RKO (cell line): Measurements from ENCODE around the gene SMYD1.
A peak's percentile ranks its signal among the peaks of the same experiment; 100 is the strongest.
"Not testable (repeated sequence)": the region's sequence is repeated elsewhere in the genome, so short reads cannot be mapped to it uniquely, and the experiment has no call there.

Source experiments
- DNase-seq: peaks from one replicate; pipeline ENCODE4 v3.0.0-alpha.2; 2016; ENCODE audit warnings: low spot score

Gene SMYD1

DNA sequence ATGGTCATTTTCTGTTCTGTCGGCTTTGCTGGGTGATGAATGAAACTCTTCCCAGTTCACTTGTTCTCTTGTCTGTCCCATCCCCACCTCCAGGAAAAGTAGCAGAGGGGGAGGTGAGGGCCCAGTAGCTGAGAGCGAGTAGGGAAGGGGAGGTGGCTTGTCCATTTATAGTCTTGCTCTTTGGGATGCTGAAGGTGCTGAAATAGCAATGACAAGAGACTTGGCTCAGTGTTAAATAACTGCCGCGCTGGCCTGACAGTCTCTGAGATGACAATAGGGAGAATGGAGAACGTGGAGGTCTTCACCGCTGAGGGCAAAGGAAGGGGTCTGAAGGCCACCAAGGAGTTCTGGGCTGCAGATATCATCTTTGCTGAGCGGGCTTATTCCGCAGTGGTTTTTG, at the start of gene SMYD1:
Gene SMYD1, plus strand, starts transcription at position 228 of the 400 bp plus-strand sequence. Its CDS starts 40 bp downstream, at position 268.
- DNase-seq = no peak

DNA sequence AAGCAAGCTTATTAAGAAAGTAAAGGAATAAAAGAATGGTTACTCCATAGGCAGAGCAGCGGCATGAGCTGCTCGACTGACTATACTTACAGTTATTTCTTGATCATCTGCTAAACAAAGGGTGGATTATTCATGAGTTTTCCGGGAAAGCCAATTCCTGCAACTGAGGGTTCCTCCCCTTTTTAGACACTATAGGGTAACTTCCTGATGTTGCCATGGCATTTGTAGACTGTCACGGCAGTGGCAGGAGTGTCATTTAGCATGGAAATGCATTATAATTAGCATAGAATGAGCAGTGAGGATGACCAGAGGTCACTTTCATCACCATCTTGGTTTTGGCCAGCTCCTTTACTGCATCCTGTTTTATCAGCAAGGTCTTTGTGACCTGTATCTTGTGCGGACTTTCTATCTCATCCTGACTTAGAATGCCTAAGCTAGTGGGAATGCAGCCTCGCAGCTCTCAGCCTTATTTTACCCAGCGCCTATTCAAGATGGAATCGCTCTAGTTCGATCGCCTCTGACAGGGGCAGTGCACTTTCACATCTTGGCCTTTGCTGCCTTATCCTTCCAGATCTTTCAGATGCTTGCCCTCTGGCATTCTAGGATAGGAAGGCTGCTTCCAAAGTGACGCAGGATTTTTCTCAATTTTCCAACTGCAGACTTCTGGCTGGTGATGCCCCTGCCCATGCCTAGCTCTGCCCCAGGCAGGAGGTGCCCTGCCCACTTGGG, 49.4 kb upstream of the SMYD1 start:
- not testable (repeated sequence) for DNase-seq

DNA sequence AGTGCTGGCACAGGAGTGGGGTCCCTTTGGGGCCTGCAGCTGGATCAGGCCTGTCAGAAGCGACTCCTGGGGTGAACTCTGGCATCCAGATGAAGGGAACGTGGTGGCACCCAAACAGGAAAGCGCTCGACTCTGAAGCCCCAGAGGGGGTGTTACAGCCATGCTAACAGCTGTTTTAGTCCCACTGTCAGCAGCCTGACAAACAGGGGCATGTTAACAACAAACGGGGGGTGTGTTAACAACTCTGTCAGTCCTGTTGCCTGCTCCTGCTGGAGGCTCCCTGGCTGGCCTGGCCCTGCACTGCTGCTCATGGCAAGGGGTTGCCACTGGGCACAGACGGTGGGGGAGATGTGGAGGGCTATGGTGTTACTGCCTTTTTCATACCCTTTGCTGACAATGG, 48.7 kb upstream of the SMYD1 start:
- no peak for DNase-seq

DNA sequence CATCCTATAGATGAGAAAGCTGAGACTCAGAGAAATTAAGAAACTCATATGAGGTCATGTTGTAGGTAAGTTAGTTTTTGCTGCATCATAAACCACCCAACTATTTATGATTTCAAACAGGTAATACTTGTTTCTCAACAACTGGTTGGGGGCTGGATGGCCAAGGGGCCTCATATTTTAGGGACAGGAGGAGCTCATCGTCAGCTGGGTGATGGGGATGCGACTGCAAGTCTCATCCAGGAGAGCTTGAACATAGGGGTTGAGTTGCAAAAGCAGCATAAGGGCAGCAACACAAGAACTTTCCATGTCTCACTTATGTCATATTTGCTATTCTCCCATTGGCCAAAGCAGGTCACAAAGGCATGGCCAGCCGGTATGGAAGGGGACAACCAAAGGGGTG, 47.6 kb upstream of the SMYD1 start:
- no peak for DNase-seq

DNA sequence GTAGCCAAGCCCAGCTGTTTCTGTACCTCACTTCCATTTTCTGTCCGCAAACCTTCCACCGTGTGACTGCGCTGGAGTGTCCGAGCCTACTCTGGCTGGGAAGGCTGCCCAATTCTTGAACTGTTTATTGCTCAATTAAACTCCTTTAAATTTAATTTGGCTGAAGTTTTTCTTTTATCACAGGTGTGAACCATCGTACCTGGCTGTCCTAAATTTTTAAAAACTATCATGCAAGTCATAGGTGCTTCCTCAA, 45.0 kb upstream of the SMYD1 start:
- DNase-seq = no peak

DNA sequence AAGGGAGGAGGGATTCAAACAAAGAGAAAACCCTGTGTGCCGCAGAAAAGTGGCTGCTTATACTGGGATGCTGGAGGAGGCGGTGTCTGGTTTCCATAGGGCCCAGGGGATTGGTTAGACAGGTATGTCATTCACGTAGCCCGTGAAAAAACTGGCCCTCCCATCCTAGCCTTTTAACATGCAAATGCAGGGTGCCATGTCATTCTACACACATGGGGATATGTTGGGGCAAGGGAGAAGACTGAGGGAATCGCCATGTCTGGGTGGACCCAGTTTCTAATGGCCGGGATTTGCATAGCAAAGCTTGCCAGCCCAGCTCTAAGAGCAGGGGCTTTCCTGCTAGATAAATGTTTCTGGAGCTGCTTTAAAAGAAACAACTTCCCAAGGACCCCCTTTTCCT, 43.1 kb upstream of the SMYD1 start:
- no peak for DNase-seq

DNA sequence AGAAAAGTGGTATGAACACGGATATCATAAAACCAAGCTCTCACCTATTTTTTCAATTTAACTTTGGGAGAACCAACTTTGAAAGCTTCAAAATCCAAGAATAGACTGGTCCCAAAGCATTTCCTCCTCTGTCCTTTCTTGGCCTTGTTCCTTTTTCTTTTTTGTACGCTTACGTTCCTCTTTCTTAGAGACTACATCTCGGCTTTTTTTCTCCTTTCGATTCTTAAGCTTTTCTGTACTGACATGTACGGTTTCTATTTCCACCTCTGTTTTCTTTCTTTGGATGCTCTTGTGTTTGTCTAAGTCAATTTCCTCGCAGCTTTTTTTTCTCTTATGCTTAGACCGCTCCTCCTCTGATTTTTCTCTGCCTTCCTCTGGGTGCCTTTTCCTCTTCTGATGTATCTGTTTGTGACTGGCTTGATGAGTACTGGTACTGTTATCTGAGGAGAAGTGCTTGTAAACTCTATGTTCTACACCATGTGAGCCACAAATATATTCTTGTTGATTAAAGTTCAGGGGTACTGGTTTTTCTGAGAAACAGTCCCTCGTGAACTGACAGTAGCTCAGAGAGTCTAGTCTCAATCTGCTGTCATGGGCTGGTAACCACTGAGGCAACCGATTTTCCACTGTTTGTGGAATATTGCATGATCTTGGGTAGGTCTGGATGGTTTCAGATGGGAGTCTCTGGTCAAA, 39.8 kb upstream of the SMYD1 start:
- no peak for DNase-seq

DNA sequence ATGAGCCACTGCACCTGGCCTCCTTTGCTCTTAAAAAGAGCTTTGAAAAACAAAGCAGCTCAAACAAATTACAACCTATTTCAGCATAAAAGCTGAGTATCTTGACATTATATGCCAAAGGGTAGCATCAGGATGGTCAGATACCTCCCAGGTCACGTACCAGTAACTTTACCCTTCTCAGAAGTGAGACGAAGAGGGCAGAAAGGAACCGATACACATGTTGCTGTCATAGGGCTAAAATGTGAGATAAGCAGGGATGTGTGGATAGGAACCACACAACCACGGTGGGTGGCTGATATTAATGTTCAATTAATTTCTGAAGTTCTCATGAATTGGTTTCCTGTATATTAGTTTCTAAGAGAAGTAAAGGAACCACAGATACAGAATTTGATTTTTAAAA, 38.7 kb upstream of the SMYD1 start:
- no peak for DNase-seq

DNA sequence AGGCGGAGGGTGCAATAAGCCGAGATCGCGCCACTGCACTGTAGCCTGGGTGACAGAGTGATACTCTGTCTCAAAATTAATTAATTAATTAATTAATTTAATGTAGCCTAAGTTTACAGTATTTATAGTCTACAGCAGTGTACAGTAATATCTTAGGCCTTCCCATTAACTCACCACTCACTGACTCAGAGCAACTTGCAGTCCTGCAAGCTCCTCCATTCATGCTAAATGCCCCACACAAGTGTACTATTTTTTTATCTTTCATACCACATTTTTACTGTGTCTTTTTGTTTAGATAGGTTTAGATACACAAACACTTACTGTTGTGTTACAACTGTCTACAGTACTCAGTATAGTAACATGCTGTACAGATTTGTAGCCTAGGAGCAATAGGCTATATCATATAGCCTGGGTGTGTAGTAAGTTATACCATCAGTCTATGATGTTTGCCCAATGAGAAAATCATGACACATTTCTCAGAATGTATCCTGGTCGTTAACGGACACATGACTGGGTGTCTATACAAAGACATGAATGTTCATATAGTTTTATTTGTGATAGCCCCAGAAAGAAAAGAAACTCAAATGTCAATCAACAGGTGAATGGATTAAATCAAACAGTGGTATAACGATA, 35.4 kb upstream of the SMYD1 start:
- DNase-seq = no peak

DNA sequence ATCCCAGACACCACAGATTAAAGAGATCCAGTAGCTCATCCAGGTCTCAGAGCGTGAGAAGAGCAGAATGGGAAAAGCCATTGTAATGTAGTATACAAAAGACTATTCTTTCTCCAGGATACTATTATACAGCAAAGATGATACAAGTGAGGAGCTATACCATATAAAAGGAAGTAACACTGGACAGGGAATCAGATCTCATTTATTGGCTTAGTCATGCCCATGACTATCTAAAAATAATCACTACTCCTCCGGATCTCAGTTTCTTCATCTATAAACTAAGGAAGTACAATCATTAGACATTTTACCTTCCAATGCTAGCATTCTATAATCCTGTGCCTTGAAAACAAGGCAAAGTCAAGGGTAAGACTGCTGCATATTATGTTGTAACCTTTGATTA, 31.4 kb upstream of the SMYD1 start:
- DNase-seq = no peak

DNA sequence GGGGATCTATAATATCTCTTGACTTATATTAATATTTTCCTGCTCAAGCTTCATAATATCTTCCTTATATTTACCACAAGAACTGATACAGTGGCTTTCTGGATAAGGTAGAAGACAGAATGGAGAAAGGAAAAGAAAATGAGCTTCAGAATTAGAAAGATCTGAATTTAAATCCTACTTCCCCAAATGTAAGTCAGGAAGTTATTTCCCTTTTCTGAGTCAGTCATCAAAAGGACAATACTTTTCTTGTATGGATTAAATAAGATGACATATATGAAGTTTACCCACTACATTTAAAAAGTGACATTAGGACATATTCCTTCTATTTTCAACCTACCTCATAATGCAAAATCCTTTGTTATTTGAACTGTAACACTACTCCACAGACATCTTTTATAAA, 31.0 kb upstream of the SMYD1 start:
- no peak for DNase-seq

DNA sequence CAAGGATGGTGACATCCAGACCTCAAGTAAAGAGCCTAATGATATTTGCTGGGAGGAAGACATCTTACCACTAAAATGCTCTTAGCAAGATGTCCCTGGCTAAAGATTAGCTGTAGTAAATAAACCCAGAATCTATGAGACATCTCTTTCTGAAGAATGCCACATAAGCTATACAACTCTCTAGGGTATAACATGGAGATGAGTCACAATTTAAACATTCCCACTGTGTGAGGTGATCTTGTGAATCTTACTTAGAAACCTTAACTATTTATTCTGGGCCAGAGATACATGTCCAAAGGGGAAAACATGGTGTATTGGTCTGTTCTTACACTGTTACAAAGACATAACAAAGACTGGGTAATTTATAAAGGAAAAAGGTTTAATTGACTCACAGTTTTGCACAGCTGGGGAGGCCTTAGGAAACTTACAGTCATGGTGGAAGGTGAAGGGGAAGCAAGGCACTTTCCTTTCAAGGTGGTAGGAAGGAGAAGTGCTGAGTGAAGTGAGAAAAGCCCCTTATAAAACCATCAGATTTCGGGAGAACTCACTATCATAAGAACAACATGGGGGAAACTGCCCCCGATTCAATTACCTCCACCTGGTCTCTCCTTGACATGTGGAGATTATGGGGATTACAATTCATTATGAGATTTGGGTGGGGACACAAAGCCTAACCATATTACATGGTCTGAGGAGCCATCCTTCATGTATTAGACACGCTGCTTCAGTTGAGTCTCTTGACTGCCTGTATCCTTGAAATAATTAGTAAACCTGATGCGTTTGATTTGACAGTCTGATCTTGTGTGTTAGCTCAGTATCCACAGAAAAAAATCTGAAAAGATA, 29.1 kb upstream of the SMYD1 start:
- peak; percentile 73 for DNase-seq

DNA sequence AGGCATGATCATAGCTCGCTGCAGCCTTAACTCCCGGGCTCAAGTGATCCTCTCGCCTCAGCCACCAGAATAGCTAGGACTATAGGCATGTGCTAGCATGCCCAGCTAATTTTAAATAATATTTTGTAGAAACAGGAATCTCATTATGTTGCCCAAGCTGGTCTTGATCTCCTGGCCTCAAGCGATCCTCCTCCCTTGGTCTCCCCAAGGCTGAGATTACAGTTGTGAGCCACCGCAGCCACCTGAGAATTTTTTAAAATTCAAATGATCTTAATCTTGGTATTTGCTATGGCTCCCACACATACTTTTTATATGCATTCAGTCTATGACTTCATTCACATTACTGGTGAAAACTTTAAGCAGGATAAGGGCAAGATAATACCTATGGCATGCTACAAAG, 25.1 kb upstream of the SMYD1 start:
- DNase-seq = no peak

DNA sequence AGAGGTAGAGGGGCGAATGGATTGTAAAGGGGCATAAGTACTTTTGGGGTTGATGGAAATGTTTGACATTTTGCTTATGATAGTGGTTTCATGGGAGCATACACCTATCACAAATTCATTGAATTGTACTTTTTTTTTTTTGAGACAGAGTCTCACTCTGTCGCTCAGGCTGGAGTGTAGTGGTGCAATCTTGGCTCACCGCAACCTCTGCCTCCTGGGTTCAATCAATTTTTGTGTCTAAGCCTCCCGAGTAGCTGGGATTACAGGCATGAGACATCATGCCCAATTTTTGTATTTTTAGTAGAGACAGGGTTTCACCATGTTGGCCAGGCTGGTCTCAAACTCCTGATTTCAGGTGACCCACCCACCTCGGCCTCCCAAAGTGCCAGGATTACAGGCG, 22.1 kb upstream of the SMYD1 start:
- not testable (repeated sequence) for DNase-seq

DNA sequence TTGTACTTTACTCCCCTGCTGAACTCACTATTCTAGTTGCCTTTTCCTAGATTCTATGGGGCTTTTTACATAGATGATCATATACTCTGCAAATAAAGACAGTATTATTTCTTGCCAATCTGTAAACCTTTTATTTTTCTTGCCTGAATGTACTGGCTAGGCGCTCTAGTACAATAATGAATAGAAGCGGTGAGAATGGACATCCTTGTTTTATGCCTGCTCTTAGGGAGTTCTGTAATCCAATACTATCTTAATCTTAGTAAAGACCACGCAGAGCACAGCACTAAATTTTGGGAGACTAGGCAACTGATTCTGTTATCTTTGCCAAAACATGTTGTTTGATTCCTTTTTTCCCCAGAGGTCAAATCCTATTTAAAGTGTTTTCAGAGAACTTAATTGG, 19.1 kb upstream of the SMYD1 start:
- DNase-seq = no peak

DNA sequence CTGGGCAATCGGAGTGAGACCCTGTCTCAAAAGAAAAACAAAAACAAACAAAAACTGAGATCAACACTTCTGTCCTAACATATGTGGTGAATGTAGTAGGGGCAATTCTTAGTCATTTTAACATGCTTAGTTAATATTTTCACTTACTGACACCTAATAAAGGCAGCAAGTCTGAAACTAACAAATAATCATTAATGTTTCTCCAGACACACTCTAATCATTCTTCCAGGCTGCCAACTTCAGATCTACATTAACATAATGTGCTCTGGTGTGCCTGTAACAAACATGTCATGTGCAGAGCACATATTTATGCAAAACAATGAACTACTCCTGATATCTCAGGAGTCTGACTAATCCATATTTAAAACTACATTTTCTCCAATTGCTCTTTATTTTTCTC, 18.0 kb upstream of the SMYD1 start:
- DNase-seq = no peak

DNA sequence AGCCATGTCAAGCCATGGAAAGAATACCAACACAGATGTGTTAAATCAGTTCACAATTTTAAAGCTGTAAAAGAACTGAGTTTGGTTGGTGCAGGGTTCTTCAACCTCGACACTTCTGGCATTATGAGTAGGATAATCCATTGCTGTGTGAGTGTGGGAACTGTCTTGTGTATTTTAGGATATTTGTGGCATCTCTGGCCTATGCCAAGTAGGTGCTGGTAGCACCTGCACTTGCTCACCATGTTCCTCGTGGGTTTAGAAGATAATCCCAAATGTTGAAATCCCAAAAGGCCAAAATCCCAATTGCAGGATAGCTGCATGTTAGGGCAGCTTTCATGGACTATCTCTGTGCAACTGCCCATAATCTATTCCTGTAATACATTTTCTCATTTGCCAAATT, 15.8 kb upstream of the SMYD1 start:
- DNase-seq = no peak

DNA sequence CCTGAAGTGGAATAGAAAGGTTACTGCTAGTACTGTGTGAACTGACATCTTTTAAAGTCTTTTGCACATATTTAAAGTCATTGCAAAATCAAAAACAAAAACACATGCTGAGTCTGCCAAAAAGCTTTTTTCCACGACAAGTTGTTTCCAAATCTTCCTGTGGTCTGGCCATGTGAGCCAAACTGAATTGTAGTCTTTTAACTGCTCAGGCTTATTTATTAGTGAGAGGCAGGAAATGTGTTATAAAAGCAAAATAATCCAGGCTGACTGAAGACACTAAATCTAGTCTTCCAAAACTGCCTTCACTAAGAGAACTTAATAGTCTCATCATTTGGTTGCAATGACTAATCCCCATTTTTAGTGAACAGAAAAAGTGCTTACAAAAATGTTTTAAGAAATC, 14.3 kb upstream of the SMYD1 start:
- no peak for DNase-seq

DNA sequence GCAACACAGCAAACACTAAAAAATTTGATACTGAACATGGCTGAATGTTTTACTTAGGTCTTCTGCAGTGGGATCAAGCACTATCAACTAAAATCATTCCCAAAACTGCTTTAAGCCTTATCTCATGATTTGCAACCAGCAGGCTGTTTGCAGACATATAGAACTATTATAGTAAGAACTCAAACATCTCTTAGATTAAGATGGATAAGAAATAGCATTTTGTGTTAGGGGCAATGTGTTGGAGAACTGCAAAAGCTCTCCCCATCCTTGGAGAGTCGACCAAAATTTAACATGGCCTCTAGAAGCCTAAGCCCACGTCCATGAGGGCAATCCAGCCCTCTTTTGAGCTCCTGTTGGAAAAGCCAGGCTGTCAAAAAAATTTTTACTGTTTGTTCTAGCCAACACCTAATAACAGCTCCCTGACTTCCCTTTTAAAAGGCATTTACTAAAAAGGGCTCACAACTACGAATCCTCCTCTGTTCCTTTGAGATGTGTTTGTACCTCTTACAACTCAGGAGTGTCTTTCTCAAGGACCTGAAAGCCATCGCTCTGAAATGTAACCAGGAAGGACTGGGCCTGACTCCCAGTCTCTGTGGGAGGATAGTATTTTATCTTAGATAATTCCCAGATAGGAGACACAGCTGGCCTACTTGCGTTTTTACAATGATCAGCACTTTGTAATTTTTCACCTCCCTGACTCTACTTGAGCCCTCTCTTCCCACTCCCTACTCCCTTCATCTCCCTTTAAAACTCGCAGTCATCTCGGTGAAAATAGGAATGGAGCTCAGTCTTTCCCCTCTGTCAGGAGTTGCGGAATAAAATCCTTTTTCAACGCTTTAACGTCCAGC, 13.5 kb upstream of the SMYD1 start:
- DNase-seq = peak; percentile 7

DNA sequence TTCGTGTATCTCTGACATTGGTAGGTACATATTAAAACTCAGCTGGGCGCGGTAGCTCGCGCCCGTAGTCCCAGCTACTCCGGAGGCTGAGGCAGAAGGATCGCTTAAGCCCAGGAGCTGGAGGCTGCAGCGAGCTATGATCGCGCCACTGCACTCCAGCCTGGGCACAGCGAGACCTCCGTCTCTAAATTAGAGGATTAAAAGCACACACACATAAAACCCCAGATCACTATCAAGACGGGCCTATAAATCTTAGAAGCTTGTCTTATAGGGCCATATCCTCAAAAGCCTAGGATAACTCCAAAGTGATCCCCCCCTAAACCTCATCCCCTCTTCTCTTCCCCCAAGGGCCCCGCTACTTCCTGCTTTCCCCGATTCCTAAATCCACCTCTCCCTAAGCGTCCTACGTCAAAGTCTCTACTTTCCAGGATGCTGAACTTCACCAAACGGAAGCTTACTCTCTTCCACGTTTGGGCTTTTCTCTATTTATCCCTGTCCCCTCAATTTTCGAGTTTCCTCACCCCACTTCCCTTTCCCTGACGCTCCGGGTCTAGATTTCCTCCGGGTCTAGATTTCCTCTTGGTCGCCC, 12.7 kb upstream of the SMYD1 start:
- peak; percentile 53 for DNase-seq

DNA sequence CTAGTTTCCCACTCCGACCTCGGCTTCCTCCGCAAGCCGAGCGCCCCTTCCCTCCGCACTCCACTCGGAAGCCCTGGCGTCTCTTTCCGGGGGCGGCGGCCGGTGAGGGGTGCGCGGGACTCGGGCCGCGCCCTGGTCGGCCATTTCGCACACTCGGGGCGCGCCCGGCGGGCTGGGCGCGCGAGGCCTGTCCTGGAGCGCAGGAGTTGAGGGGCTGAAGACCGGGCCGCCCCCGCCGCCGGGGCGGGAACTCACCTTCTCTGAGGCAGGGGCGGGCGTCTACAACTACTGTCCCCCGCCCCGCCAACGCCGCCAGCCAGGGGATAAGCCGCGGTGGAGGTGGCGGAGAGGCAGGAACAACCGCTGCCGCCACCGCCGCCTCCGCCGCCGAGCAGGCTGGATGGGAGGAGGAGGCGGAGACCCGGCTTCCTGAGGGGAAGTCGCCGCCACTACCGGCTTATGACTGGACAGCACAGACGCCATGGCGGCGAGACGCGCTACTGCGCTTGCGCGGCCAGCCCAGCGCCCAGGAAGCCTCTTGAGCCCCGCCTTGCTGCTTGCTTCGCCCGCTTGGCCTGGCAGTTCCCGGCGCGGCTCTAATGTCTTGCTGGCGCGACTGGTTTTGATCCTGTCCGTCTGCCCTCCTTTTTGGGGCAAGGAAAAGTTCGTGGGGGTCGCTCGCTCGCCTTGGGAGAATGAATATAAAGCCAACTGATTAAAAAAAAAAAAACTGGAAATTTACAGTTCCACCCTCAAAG, 12.1 kb upstream of the SMYD1 start, which contains the start of gene KRCC1:
Gene KRCC1, minus strand, starts transcription at position 413 of the 758 bp plus-strand sequence. CDS start 27,220 bp downstream, outside the sequence.
- peak; percentile 95 for DNase-seq
